Measurements from ENCODE around the gene NFX1. TPM values are rescaled to one million over a fixed set of nuclear protein-coding genes. Genes with fewer than 3 reads are reported as not detected.

NFX1 gene
- total RNA-seq (10 to 100 TPM; 29.2 to 37.6 (median 31.1) TPM), polyA plus RNA-seq (12.3 TPM)
- long read RNA-seq, donor 1, full-length matches to known transcripts, result 38 of 79 reads
- long read RNA-seq, donor 1, partial matches to known transcripts, result 7 of 79 reads
- long read RNA-seq, donor 1, other reads (novel, unspliced or antisense), result 34 of 79 reads
- long read RNA-seq, donor 2, full-length matches to known transcripts, result 12 of 26 reads
- long read RNA-seq, donor 2, partial matches to known transcripts, result 0 of 26 reads
- long read RNA-seq, donor 2, other reads (novel, unspliced or antisense), result 14 of 26 reads
- long read RNA-seq, donor 3, transcript NFX1-202 (21 exons, 3,609 nt), result minor isoform, 6 of 200 reads
- long read RNA-seq, donor 3, transcript NFX1-201 (16 exons, 3,513 nt), result major isoform, 91 of 200 reads
- long read RNA-seq, donor 3, partial matches to known transcripts, result 34 of 200 reads
- long read RNA-seq, donor 3, other reads (novel, unspliced or antisense), result 69 of 200 reads
- long read RNA-seq, donor 4, full-length matches to known transcripts, result 16 of 28 reads
- long read RNA-seq, donor 4, partial matches to known transcripts, result 6 of 28 reads
- long read RNA-seq, donor 4, other reads (novel, unspliced or antisense), result 6 of 28 reads

- under 1% methylated on average over 63 of the region's 63 CpGs for whole genome bisulfite sequencing
- Histone ChIP-seq H3K27me3 (ENCODE audit: control insufficient read depth, insufficient read depth) (no peaks in the 10 kb centered on the region), H3K4me3 (ENCODE audit: low read length) (peak within 1 kb of the TSS; percentile 69), H3K27ac (ENCODE audit: low read length) (peak within 1 kb of the TSS; percentile 99), H3K4me1 (ENCODE audit: control insufficient read depth, insufficient read depth, low read length) (peaks cover 9% of the 10 kb centered on the region), H3K9me3 (ENCODE audit: control insufficient read depth, low read length) (no peaks in the 10 kb centered on the region)
- intact Hi-C loops (cut with DNase I), result no loop called here
- ATAC-seq, result peak; percentile 92 to 95
- DNase-seq, result peak; percentile 98 to 99 (median 99)
Observed at GRCh38 chr9:33290247-33291030, at the start of gene NFX1. Gene NFX1 (plus strand): TSS chr9:33290516. CDS start chr9:33290573, 57 bp downstream.

GRCh38 chr9:33241298-33241697, 49.0 kb upstream of the NFX1 start:
- no peak for DNase-seq
- no peaks in the 10 kb centered on the region for H3K4me1 ChIP-seq (ENCODE audit: control insufficient read depth, insufficient read depth, low read length)
- 74% methylated on average over 5 of the region's 5 CpGs for WGBS
- no peak overlapping the region for H3K4me3 ChIP-seq (ENCODE audit: low read length)
- no peaks in the 10 kb centered on the region for H3K9me3 ChIP-seq (ENCODE audit: control insufficient read depth, low read length)
- no peak for ATAC-seq
- H3K27ac ChIP-seq (ENCODE audit: low read length), result no peak overlapping the region
- no peaks in the 10 kb centered on the region for H3K27me3 ChIP-seq (ENCODE audit: control insufficient read depth, insufficient read depth)
- intact Hi-C loops (cut with DNase I), result no loop called here

DNA sequence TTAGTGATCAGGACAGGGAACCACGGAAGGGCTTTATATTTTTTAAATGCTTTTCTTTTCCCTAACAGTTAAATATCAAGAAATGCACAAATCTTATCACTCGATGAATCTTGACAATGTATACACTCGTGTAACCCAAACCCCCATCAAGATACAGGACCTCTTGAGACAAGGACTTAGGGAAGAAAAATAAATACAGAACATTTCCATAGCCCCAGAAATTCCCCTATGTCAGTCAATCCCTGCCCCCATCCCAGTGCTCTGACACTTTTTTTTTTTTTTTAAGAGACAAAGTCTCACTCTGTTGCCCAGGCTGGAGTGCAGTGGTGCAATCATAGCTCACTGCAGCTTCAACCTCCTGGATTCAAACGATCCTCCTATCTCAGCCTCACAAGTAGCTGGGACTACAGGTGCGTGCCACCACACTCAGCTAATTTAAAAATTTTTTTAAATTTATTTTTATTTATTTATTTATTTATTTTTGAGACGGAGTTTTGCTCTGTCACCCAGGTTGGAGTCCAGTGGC, 47.6 kb upstream of the NFX1 start:
- Histone ChIP-seq H3K4me3 (ENCODE audit: low read length) (no peak overlapping the region), H3K27me3 (ENCODE audit: control insufficient read depth, insufficient read depth) (no peaks in the 10 kb centered on the region), H3K4me1 (ENCODE audit: control insufficient read depth, insufficient read depth, low read length) (no peaks in the 10 kb centered on the region), H3K27ac (ENCODE audit: low read length) (no peak overlapping the region), H3K9me3 (ENCODE audit: control insufficient read depth, low read length) (no peaks in the 10 kb centered on the region)
- WGBS, result 82% methylated on average over 6 of the region's 6 CpGs
- DNase-seq (no peak), ATAC-seq (no peak)
- intact Hi-C loops (cut with DNase I), result no loop called here

- WGBS, result 83% methylated on average over 9 of the region's 9 CpGs
Observed at GRCh38 chr9:33244137-33244784, 46.1 kb upstream of the NFX1 start.

DNA sequence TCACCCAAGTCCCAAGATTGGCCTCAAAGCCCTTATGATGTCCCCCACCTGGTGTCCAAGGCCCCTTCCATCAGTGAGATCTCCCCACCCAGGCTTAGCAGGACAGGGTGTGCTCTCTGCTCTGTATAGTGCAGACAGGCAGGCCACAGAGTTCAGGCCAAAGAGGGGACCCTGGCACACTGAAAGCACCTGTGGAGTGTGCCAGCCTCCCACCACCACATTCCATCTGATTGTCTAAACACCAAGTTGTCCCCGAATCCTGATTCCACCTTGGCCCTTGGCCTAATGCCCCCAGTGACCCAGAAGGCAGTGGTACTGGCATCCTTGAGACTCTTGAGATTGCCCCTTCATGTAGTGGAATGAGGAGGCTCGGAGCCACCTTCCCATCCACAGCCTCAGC, 45.0 kb upstream of the NFX1 start:
- intact Hi-C loops (cut with DNase I), result no loop called here
- Histone ChIP-seq H3K4me3 (ENCODE audit: low read length) (no peak overlapping the region), H3K4me1 (ENCODE audit: control insufficient read depth, insufficient read depth, low read length) (no peaks in the 10 kb centered on the region), H3K27me3 (ENCODE audit: control insufficient read depth, insufficient read depth) (no peaks in the 10 kb centered on the region), H3K27ac (ENCODE audit: low read length) (no peak overlapping the region), H3K9me3 (ENCODE audit: control insufficient read depth, low read length) (no peaks in the 10 kb centered on the region)
- ATAC-seq (no peak), DNase-seq (no peak)
- WGBS, result 90% methylated on average over 2 of the region's 2 CpGs

More at GRCh38 chr9:33244137-33244784, 46.1 kb upstream of the NFX1 start:
- no peak overlapping the region for H3K4me3 ChIP-seq (ENCODE audit: low read length)
- intact Hi-C loops (cut with DNase I), result no loop called here
- ATAC-seq (no peak), DNase-seq (no peak)
- H3K4me1 ChIP-seq (ENCODE audit: control insufficient read depth, insufficient read depth, low read length), result no peaks in the 10 kb centered on the region
- no peak overlapping the region for H3K27ac ChIP-seq (ENCODE audit: low read length)
- H3K9me3 ChIP-seq (ENCODE audit: control insufficient read depth, low read length), result no peaks in the 10 kb centered on the region
- H3K27me3 ChIP-seq (ENCODE audit: control insufficient read depth, insufficient read depth), result no peaks in the 10 kb centered on the region

DNA sequence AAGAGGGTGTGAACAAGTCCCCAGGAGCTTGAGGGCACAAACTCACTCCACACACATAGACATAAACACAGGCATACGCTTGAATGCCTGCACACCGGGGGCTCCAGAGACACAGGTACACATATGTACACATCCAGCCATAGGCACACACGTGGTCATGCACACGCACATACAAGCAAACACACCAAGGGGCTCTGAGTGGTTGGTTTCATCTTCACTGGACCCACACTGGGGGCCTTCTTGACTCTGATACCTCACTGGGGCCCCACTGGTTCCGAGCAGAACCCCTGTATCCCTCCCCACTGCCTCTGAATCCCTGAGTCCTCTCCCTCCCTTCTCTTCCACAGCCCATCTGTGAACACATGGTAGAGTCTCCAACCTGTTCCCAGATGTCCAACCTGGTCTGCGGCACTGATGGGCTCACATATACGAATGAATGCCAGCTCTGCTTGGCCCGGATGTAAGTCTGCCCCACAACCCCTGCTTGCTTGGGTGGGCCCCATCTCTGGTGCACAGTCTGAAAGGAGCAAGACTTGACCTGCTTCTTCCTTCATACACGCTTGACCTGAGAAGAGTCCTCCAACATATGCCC, 44.0 kb upstream of the NFX1 start:
- H3K4me3 ChIP-seq (ENCODE audit: low read length), result no peak overlapping the region
- intact Hi-C loops (cut with DNase I), result no loop called here
- no peaks in the 10 kb centered on the region for H3K4me1 ChIP-seq (ENCODE audit: control insufficient read depth, insufficient read depth, low read length)
- no peaks in the 10 kb centered on the region for H3K27me3 ChIP-seq (ENCODE audit: control insufficient read depth, insufficient read depth)
- 90% methylated on average over 9 of the region's 9 CpGs for WGBS
- no peak for DNase-seq
- ATAC-seq, result no peak
- H3K27ac ChIP-seq (ENCODE audit: low read length), result no peak overlapping the region
- no peaks in the 10 kb centered on the region for H3K9me3 ChIP-seq (ENCODE audit: control insufficient read depth, low read length)

DNA sequence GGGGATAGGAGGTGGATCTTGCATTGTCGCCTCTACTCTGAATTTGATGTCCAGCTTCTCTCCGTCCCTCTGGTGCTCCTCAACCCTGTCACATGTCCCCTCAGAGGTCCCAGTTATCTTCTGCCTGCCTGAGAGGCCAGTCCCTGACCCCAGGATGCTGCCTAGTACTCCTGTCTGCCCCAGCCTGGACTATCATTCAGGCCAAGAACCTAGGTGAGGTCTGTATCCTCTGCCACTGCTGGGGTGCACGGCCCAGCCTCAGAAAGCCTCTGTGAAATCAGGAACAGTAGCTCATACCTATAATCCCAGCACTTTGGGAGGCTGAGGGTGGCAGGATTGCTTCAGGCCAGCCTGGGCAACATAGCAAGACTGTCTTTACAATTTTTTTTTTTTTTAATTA, 41.7 kb upstream of the NFX1 start:
- Histone ChIP-seq H3K9me3 (ENCODE audit: control insufficient read depth, low read length) (no peaks in the 10 kb centered on the region), H3K4me1 (ENCODE audit: control insufficient read depth, insufficient read depth, low read length) (no peaks in the 10 kb centered on the region), H3K27me3 (ENCODE audit: control insufficient read depth, insufficient read depth) (no peaks in the 10 kb centered on the region), H3K27ac (ENCODE audit: low read length) (no peak overlapping the region), H3K4me3 (ENCODE audit: low read length) (no peak overlapping the region)
- ATAC-seq, result no peak
- DNase-seq, result no peak
- intact Hi-C loops (cut with DNase I), result no loop called here
- WGBS, result 95% methylated on average over 3 of the region's 3 CpGs

GRCh38 chr9:33249087-33249658, 41.1 kb upstream of the NFX1 start:
- intact Hi-C loops (cut with DNase I), result no loop called here
- Histone ChIP-seq H3K27ac (ENCODE audit: low read length) (no peak overlapping the region), H3K4me1 (ENCODE audit: control insufficient read depth, insufficient read depth, low read length) (no peaks in the 10 kb centered on the region), H3K27me3 (ENCODE audit: control insufficient read depth, insufficient read depth) (no peaks in the 10 kb centered on the region), H3K4me3 (ENCODE audit: low read length) (no peak overlapping the region), H3K9me3 (ENCODE audit: control insufficient read depth, low read length) (no peaks in the 10 kb centered on the region)
- 76% methylated on average over 6 of the region's 6 CpGs for WGBS
- ATAC-seq (no peak), DNase-seq (no peak)

DNA sequence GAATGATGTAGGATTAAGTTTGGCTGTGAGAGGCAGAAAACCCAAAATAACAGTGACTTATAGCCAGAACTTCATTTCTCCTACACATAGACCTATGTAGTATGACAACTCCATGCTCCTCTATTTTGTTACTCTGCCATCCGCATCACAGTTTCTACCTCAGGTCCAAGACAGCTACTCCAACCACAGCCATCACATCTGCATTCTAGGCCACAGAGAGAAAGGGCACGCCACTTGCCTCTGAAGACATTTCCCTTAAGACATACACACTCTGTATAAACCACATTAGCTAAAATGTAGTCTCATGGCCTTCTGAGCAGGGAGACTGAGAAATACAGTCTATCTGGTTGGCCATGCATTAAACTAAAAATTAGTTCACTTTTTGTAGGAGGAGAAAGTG, 40.3 kb upstream of the NFX1 start:
- no peak overlapping the region for H3K4me3 ChIP-seq (ENCODE audit: low read length)
- no peaks in the 10 kb centered on the region for H3K9me3 ChIP-seq (ENCODE audit: control insufficient read depth, low read length)
- H3K27me3 ChIP-seq (ENCODE audit: control insufficient read depth, insufficient read depth), result no peaks in the 10 kb centered on the region
- ATAC-seq (no peak), DNase-seq (no peak)
- H3K4me1 ChIP-seq (ENCODE audit: control insufficient read depth, insufficient read depth, low read length), result no peaks in the 10 kb centered on the region
- 97% methylated on average over 2 of the region's 2 CpGs for WGBS
- intact Hi-C loops (cut with DNase I), result no loop called here
- no peak overlapping the region for H3K27ac ChIP-seq (ENCODE audit: low read length)

DNA sequence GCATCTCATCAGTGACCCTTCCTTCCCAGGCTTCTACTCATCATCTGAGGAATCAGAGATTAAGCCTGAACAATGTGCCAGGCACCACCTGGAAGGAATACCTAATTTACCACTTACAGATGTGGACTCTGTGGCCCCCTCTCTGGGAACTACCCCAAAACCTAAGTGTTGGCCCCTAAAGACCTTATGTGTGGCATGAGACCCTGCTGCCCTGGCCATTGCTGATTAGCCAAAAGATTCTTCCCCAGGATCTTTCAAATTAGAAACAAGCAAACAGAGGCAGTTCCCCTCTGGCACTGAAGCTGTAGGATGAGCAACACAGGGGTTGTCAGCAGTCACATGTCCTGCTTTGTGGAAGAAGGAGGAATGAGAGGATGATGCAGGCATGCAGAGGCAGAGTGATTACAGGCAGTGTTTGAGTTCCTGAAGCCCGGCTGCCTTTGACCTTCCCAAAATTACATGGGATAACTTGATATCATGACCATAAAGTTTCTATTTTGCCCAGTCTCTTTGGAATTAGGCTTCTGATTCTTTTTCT, 39.8 kb upstream of the NFX1 start:
- no peak for ATAC-seq

More for the DNA sequence above, 39.8 kb upstream of the NFX1 start:
- H3K27ac ChIP-seq (ENCODE audit: low read length), result no peak overlapping the region
- no peak for DNase-seq
- H3K4me1 ChIP-seq (ENCODE audit: control insufficient read depth, insufficient read depth, low read length), result no peaks in the 10 kb centered on the region
- no peaks in the 10 kb centered on the region for H3K27me3 ChIP-seq (ENCODE audit: control insufficient read depth, insufficient read depth)
- intact Hi-C loops (cut with DNase I), result no loop called here
- no peak overlapping the region for H3K4me3 ChIP-seq (ENCODE audit: low read length)
- WGBS, result 56% methylated on average over 1 of the region's 1 CpG
- H3K9me3 ChIP-seq (ENCODE audit: control insufficient read depth, low read length), result no peaks in the 10 kb centered on the region
